GM19467 (cell line): ENCODE measurements around the gene PTGES3L.
"Not testable (repeated sequence)": the region's sequence is repeated elsewhere in the genome, so short reads cannot be mapped to it uniquely, and the experiment has no call there.

ENCODE experiments used
- ATAC-seq: cut with Tn5 transposase; IDR thresholded peaks from one replicate; pipeline ENCODE4 v1.9.1; 2021; ENCODE audit warnings: mild to moderate bottlenecking, moderate library complexity; ENCODE audit not compliant: unreplicated experiment

PTGES3L gene

DNA sequence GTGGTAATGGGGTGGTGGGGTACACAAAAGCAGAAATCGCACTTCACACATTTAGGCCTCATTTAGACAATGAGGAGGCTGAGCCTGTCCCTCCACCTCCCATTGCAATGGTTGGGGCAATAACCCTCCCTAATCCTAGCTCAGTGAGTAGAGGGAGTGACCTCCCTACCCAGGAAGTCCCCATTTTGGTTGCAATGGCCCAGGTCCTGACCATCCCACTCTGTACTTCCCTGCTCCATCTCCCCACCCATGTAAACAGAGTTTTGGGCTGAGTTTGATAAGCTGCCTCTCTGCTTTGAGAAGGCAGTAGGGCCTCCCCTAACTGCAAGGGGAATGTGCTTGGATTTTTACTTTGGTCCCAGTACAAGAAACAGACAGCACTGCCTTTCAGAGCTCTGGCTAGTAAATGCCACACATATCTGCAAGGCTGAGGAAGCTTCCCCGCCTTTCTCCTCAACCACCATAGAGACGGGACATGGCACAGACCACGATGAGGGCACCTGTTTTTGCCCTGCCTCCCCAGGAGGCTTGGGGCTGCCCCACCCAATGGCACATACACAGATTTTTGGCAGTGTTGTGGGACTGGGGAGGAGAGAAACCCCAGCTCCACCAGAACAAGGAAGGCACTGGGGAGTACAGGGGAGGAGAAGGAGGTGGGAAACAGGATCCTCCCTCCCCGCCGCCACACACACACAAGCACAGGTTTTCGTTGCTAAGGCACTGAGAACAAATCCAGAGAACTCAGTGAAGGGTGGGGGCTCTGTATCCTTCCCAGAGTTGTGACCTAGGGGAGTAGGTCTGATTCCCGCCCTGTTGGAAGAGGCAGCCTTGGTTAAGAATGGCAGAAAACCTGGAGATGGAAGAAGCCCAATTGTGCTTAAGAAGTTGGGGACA, 35.0 kb upstream of the PTGES3L start:
- ATAC-seq: no peak

DNA sequence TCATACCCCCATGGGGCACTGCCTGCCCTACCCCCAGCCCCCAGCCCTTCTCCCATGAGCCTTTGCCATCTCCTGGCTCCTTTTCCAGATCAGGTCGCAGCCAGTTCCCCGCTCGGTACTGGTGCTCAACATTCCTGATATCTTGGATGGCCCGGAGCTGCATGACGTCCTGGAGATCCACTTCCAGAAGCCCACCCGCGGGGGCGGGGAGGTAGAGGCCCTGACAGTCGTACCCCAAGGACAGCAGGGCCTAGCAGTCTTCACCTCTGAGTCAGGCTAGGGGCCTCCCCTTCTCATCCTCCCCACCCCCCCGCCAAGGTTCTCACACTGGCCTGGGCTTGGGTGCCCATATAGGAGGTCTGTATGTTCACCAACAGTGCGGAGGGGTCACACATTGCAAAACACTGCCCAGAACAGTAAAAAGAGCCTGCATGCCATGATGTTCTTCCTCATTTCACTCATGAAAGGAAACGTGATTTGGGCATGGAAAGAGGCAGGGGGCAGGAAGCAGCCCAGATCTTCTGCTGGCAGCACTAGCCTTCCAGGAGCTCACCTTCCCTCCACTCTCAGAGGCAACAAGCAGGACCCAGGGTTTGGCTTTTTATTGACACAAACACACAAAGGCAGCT, 34.3 kb upstream of the PTGES3L start:
- ATAC-seq: no peak

DNA sequence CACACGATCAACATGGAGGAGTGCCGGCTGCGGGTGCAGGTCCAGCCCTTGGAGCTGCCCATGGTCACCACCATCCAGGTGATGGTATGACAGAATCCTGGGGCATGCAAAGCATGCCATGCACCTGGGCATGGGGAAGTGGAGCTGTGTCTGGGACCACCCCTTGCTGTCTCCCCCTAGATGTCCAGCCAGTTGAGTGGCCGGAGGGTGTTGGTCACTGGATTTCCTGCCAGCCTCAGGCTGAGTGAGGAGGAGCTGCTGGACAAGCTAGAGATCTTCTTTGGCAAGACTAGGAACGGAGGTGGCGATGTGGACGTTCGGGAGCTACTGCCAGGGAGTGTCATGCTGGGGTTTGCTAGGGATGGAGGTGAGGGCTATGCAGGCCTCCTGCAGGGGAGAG, 33.4 kb upstream of the PTGES3L start:
- ATAC-seq: no peak

DNA sequence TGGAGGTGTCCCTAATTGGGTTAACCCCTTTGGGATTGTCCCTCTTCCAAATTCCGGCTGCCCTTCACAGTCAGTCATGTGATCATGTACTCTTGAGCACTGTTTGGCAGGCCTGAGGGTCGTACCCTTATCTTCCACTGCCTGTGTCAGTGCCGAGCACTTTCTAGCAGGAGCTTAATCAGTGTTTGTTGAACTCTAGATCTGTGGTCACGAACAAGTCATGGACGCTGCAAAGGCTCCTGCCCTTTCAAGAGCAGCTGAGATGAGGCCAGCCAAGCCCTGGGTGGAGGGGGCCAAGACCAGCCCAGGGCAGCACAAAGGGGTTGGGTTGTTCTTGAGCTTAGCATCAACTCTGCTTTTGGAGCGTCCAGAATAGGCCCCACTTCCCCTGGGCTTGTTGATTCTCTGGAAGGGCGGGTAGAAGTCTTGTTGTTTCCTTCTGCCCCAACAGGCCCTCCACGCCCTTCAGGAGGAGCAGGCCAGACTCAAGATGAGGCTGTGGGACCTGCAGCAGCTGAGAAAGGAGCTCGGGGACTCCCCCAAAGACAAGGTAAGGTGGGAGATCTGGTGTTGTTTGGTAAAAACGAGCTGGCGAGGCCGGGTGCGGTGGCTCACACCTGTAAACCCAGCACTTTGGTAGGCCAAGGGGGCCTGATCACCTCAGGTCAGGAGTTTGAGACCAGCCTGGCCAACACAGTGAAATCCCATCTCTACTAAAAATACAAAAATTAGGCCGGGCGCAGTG, 32.0 kb upstream of the PTGES3L start:
- no peak for ATAC-seq

DNA sequence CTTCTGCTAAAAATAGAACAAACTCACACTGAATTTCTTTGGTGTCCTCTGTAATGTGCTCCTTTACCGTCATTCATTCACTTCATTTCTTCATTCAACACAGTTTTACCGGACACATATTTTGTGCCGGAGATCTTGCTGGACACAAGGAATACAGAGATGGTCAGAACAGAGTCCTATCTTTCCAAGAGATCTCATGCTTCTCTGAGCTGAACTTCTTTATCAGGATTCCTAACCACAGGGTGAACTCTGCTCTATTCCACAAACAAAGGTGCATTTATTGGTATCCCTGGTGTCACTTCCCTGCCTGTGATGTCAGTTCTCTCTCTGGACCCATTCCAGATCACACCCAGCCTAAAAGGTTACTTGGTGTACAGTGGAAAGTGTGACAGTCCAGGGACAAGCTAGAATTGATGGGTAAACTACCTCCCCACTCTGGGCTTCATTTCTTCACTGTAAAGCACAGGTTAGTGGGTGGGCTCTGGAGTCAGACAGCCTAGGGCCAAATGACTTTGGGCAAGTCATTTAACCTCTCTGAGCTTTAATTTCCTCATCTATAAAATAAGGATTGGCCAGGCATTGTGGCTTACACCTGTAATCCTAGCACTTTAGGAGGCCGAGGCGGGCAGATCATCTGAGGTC, 30.9 kb upstream of the PTGES3L start:
- ATAC-seq: no peak

DNA sequence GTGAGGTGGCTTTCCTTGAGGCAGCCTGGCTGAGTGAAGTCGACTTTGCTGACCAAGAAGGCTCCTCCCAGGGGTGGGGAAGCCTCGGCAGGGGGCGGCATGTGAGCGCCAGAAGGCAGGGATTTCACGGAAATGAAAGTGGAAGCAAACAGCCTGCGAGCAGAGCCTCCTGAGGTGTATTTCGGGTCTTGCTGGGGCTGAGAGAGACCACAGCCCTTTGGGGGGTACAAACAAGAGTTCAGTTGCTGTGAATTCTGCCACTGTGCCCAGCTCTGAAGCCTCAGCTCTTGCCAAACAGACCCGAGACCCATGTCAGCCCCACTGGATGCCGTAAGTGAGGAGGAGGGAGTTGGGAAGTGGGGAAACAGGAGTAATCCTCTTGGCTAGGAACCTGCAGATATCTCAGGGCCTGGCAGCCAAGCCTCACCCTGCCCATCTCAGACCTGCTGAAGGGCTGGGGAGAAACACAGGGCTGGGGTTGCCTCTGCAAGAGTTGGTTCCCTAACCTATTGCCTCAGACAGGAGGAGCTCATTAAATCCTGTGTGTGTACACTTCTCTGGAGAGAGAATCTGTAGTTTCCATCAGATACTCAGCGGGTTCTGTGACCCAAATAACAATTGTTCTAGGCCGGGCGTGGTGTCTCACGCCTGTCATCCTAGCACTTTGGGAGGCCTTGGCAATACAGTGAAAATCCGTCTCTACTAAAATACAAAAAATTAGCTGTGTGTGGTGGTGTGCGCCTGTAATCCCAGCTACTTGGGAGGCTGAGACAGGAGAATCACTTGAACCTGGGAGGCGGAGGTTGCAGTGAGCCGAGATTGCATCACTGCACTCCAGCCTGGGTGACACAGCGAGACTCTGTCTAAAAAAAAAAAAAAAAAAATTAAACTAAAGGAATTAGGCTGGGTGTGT, 27.0 kb upstream of the PTGES3L start, which contains the start of gene IFI35:
Gene IFI35 (plus strand): TSS at position 146 of the 913 bp plus-strand sequence. CDS start 164 bp downstream, at position 310.
- peak; percentile 77 for ATAC-seq

DNA sequence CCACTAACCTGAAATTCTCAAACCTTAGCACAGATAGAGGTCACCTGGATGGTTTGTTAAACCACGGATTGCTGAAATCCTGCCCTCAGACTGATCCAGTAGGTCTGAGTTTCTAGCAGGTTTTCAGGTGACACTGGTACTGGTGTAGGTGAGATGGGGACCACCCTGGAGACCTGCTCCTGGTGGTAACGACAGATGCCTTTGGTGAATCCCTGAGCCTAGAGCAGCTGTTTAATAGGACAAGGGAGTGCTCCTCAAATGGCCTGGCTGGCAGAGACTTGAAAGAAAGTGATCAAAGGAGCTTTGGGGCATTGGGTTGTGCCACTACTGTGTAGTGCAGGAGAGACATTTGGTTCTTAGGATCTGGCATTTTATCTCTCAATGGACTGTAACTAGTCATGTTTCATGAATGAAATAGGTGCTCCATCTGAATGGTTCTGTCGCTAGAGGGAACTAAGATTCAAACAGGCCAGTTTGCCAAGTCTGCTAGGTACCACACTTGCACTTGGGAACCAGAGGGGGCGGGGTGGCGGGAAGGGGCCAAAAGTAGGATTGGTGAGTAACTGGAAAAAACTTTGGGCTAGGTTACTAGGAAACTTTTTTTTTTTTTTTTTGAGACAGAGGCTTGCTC, 23.8 kb upstream of the PTGES3L start:
- ATAC-seq: no peak

DNA sequence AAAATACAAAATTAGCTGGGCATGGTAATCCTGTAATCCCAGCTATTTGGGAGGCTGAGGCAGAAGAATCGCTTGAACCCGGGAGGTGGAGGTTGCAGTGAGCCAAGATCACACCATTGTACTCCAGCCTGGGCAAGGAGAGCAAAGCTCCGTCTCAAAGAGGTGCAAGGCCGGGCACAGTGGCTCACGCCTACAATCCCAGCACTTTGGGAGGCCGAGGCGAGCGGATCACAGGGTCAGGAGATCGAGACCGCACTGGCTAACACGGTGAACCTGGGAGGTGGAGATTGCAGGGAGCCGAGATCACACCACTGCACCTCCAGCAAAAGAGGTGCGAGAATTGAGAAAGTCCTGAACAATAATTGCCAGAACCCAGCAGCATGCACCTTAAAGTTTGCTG, 21.0 kb upstream of the PTGES3L start:
- not testable (repeated sequence) for ATAC-seq

DNA sequence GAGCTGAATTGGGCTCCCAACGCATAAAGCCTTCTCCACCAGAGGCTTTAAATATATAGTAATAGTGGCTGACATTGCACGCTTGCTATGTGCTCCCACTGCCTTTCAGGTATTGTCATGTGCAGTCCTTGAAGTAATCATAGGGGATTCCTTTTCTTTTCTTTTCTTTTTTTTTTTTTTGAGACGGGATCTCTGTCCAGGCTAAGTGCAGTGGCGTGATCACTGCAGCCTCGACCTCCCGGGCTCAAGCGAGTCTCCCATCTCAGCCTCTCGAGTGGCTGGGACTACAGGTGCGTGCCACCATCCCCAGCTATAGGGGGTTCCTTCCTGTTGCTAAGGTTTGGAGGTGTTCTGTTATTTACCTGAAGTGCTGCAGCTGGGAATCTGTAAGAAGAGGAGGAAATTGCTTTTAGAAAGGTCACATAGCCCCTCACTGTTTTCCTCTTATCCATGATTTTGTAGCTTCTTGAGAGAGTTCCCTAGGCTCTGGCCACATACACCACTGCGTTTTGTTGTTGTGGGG, 19.2 kb upstream of the PTGES3L start:
- no peak for ATAC-seq

DNA sequence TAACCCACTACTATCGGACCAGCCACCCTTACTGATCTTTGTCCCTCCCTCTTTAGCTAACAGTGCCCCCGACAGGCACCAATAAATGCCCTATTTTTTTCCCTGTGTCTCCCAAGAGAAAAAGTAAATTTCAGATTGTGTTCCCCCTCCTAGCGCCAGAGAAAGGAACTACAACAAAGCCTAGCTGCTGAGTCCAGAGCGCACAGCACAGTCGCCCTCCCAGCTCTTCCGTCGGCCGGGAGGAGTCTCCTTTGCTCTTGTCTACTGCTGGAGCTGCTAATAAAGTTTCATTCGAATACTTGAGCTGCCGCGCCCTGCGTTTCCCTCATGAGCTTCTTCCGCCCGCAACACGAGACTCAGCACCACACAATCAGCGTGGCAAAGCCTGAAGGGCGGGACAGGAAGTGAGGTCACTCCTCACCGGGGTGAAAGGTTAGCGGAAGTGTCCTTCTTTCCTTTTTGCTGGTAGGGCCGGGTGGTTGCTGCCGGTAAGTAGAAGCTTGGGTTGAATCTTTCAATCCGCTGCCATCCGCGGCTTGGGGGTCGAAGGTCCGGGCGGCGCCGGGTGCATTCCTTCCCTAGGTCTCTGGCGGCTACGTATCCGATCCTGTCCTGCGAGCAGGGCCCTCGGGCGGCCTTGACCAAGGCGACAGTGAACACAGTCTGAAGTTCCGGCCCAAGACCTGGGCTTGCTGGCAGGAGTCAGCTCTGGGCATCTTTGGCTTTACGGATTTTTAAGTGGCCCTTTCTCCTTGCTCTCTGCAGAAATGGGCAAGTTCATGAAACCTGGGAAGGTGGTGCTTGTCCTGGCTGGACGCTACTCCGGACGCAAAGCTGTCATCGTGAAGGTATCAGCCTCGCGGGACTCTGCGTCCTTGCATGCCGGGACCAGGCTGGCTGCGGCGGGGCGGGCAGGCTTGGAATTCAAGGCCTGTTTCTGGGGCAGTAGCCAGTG, 18.4 kb upstream of the PTGES3L start, which contains the start of gene RPL27:
Gene RPL27 (plus strand): TSS at position 436 of the 955 bp plus-strand sequence. CDS start 332 bp downstream, at position 768.
- peak; percentile 93 for ATAC-seq

DNA sequence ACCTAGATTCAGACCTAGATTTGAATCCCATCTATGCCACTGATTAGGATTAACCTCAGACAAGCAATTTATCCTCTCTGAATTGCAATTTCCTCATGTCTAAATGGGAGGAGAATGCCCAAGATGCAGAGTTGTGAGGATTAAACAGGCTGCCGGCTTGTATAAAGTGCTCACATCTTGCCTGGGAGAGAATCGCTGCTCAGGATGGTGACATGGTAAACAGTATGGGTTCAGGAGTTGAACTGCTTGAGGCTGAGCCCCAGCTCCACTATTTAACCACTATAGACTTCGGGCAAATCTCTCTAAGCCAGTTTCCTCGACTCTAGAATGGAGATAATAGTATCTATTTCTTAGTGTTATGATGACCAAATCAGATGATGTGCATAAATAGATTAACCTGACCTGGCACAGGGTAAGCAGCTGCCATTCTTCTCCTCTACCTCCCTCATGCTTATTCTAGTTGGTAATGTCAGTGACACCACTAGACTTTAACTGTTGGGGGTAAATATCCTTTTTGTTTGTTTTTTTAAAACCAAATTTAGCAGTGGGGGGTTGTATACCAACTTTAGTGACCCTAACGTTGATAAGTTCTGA, 17.6 kb upstream of the PTGES3L start:
- ATAC-seq: no peak

DNA sequence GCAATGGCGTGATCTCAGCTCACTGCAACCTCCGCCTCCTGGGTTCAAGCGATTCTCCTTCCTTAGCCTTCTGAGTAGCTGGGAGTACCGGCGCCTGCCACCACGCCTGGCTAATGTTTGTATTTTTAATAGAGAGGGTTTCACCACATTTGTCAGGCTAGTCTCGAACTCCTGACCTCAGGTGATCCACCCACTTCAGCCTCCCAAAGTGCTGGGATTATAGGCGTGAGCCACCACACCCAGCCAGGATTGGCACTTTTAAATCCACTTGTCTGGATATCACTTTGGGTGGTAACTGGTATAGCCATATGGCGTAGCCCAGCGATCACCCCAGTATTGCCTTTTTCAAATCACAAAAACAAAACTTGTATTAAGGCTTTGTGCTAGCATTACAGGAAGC, 14.0 kb upstream of the PTGES3L start:
- not testable (repeated sequence) for ATAC-seq

DNA sequence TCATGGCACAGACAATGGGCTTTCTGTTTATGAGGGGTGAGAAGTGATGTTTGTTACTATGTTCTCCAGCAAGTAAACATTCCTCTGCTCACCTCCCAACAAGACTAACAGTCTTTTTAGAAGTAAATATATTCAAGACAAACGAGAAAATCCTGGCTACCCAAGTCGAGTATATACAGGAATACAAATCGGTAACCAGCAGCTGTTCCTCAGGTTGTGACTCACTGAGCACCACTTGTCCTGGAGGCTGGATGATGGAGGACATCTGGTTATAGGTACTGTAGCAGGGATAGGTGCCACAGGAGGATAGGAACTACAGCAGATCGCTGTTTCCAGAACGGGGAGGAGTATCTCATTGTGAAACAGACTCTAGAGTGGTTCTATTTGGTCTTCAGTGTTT, 13.0 kb upstream of the PTGES3L start:
- no peak for ATAC-seq

DNA sequence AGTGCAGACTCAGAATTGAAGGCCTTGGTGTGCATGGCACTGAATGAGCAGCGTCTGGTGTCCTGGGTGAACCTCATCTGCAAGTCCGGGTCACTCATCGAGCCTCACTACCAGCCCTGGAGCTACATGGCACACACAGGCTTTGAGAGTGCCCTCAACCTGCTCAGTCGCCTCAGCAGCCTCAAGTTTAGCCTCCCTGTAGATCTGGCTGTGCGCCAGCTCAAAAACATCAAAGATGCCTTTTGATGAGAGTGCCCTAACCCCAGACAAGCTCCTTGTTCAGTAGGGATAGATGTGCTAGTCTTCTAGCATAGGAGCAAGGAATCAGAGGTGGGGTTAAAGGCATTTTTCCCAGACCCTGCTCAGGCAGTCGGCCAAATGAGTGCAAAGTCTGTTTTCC, 11.6 kb upstream of the PTGES3L start:
- ATAC-seq: no peak

DNA sequence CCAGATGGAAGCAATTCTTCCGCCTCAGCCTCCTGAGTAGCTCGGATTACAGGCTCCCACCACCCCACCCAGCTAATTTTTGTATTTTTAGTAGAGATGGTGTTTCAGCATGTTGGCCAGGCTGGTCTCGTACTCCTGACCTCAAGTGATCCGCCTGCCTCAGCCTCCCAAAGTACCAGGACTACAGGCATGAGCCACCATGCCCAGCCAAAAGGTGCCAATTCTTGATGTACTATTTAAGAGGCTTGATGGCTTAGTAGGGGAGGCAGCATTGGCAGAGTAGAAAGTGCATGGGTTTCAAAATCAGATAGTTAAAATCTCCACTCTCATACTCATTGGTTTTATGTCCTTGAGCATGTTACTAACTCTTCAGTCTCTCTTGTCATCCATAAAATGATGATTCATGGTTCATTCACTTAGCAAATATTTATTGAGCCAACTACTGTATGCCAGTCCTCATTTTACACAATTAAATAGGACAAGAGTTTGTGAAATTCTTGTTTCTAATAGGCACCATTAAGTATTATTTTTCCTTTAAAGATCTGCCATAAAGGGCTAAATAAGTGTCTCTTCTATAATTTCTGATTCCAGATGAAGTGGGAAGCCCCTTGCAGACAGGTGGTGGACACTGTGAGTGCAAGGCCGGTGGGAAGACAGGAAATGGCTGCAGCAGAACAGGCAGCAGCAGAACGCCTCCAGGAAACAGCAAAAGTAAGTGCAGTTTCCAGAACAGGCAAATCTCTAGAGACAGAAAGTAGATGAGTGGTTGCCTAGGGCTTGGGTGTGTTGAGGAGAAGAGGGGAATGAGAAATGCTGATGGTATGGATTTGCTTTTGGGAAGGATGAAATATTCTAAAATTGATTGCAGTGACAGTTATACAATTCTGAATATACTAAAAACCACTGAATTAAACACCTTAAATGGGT, 10.1 kb upstream of the PTGES3L start:
- no peak for ATAC-seq

DNA sequence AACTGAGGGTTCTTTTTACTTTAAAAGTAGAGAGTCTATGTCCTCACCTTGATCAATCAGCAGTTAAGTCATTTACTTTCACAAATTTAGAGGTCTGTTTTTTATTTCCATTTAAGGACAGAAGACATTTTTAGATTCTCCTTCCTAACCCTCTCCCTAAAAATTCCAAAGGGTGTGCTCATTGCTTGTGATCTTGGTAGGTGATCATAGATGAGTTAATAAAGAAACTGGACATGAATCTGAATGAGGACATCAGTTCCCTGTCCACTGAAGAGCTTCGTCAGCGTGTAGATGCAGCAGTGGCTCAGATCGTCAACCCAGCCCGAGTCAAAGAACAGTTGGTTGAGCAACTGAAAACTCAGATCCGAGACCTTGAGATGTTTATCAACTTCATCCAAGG, 9.3 kb upstream of the PTGES3L start:
- no peak for ATAC-seq

DNA sequence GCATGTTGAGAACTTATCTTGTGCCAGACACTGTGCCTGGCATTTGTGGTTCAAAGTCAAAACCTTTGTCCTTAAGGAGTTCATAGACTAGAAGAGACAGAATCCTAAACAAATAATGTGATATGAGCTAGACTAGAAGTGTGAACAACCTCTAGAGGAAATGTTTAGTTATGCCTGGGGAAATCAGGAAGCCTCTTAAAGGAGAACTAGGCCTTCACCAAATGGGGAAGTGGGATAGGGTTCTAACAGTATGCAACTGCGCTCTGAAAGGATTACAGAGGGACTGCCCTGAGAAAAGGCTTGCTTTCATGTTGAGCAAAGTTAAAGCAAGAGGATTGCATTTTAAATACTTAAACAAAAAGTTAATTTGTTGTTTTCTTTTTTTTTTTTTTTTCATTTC, 5.3 kb upstream of the PTGES3L start:
- ATAC-seq: no peak
